OCI-LY3 (cell line): ENCODE measurements around the gene PARD3B.

Experiments
- H2AFZ ChIP-seq: fragments of 200-600, 300-600 bp; shearing (Covaris generic); 2 replicates; pipeline ENCODE4 v1.6.0; 2014; ENCODE audit warnings: antibody characterized with exemption, low read depth, low read length
- H3K27ac ChIP-seq: fragments of 200-600, 300-600 bp; sonication (generic); 2 replicates; pipeline ENCODE4 v1.5.1; 2014; ENCODE audit warnings: mild to moderate bottlenecking, low read length, moderate library complexity, mixed read lengths
- H3K27me3 ChIP-seq: fragments of 200-600, 300-600 bp; sonication (generic); 2 replicates; pipeline ENCODE4 v1.6.1; 2014; ENCODE audit warnings: low read depth, low read length, mixed read lengths
- H3K36me3 ChIP-seq: fragments of 200-600, 300-600 bp; sonication (generic); replicated peaks from 2 replicates; pipeline ENCODE3; 2014; ENCODE audit warnings: low read depth, low read length, mixed read lengths
- H3K4me1 ChIP-seq: fragments of 300-600, 200-600 bp; sonication (generic); 2 replicates; pipeline ENCODE4 v1.6.1; 2014; ENCODE audit warnings: low read length, mixed read lengths
- H3K4me2 ChIP-seq: fragments of 200-600, 300-600 bp; sonication (generic); 2 replicates; pipeline ENCODE4 v1.6.1; 2014; ENCODE audit warnings: low read length, mixed read lengths
- H3K4me3 ChIP-seq: fragments of 300-600, 200-600 bp; sonication (generic); 2 replicates; pipeline ENCODE4 v1.5.1; 2014; ENCODE audit warnings: antibody characterized with exemption, mild to moderate bottlenecking, low read length, moderate library complexity
- H3K79me2 ChIP-seq: fragments of 300-600, 200-600 bp; shearing (Covaris generic); 2 replicates; pipeline ENCODE4 v1.6.1; 2014; ENCODE audit warnings: mild to moderate bottlenecking, low read length, mixed read lengths
- H3K9ac ChIP-seq: fragments of 300-600, 200-600 bp; shearing (Covaris generic); 2 replicates; pipeline ENCODE4 v1.6.0; 2014; ENCODE audit warnings: mild to moderate bottlenecking, low read length, moderate library complexity
- H3K9me3 ChIP-seq: fragments of 200-600, 300-600 bp; shearing (Covaris generic); 2 replicates; pipeline ENCODE4 v1.6.1; 2014; ENCODE audit warnings: low read length, mixed read lengths; ENCODE audit not compliant: insufficient read depth
- H4K20me1 ChIP-seq: fragments of 200-600, 300-600 bp; sonication (generic); 2 replicates; pipeline ENCODE4 v1.6.1; 2016; ENCODE audit warnings: low read length, mixed read lengths; ENCODE audit not compliant: insufficient read depth
- CTCF ChIP-seq: fragments of 200-600, 300-600 bp; sonication (generic); IDR thresholded peaks from 2 replicates; pipeline ENCODE4 v1.5.1; 2014; ENCODE audit warnings: antibody characterized with exemption, low read length, low read depth
- EZH2phosphoT487 ChIP-seq: fragments of 200-600 bp; shearing (Covaris generic); IDR thresholded peaks from 2 replicates; pipeline ENCODE4 v1.6.1; 2018; ENCODE audit warnings: antibody characterized with exemption, mixed run types, low read depth

PARD3B gene

GRCh38 chr2:205283736-205284270 lies 738.5 kb downstream of the PARD3B start:
- Histone ChIP-seq H3K27ac (no peak overlapping the region), H2AFZ (no peak overlapping the region), H4K20me1 (no peaks in the 10 kb centered on the region), H3K4me2 (no peak overlapping the region), H3K9me3 (no peaks in the 10 kb centered on the region), H3K9ac (no peak overlapping the region), H3K36me3 (no peaks in the 10 kb centered on the region), H3K4me3 (no peak overlapping the region), H3K79me2 (no peaks in the 10 kb centered on the region), H3K27me3 (no peaks in the 10 kb centered on the region), H3K4me1 (no peaks in the 10 kb centered on the region)
- TF ChIP-seq EZH2phosphoT487 = no peak
- no peak for TF ChIP-seq CTCF

- no peak overlapping the region for H2AFZ ChIP-seq
- no peaks in the 10 kb centered on the region for H3K4me1 ChIP-seq
- no peaks in the 10 kb centered on the region for H3K36me3 ChIP-seq
- no peak overlapping the region for H3K27ac ChIP-seq
- H3K4me3 ChIP-seq = no peak overlapping the region
- H4K20me1 ChIP-seq = no peaks in the 10 kb centered on the region
- H3K9me3 ChIP-seq = no peaks in the 10 kb centered on the region
- TF ChIP-seq CTCF (no peak), EZH2phosphoT487 (no peak)
- no peak overlapping the region for H3K9ac ChIP-seq
- H3K4me2 ChIP-seq = no peak overlapping the region
- no peaks in the 10 kb centered on the region for H3K27me3 ChIP-seq
- H3K79me2 ChIP-seq = no peaks in the 10 kb centered on the region
Measured at GRCh38 chr2:205284334-205284733, 739.1 kb downstream of the PARD3B start.

- Histone ChIP-seq H4K20me1 (no peaks in the 10 kb centered on the region), H3K4me3 (no peak overlapping the region), H2AFZ (no peak overlapping the region), H3K79me2 (no peaks in the 10 kb centered on the region), H3K9ac (no peak overlapping the region), H3K36me3 (no peaks in the 10 kb centered on the region), H3K27ac (no peak overlapping the region), H3K9me3 (no peaks in the 10 kb centered on the region), H3K4me2 (no peak overlapping the region), H3K4me1 (0 out of 2 replicates have a peak, but pooled peaks cover under 1% of the 10 kb centered on the region), H3K27me3 (no peaks in the 10 kb centered on the region)
- no peak for TF ChIP-seq CTCF
- TF ChIP-seq EZH2phosphoT487 = no peak
Measured at GRCh38 chr2:205287316-205287715, 742.0 kb downstream of the PARD3B start.

- Histone ChIP-seq H3K36me3 (no peaks in the 10 kb centered on the region), H3K27ac (no peak overlapping the region), H2AFZ (no peak overlapping the region), H4K20me1 (no peaks in the 10 kb centered on the region), H3K9ac (no peak overlapping the region), H3K9me3 (no peaks in the 10 kb centered on the region), H3K27me3 (no peaks in the 10 kb centered on the region), H3K4me3 (no peak overlapping the region), H3K4me2 (no peak overlapping the region), H3K4me1 (peaks cover 14% of the 10 kb centered on the region), H3K79me2 (no peaks in the 10 kb centered on the region)
- TF ChIP-seq EZH2phosphoT487 (no peak), CTCF (no peak)
Measured at GRCh38 chr2:205288686-205289085, 743.4 kb downstream of the PARD3B start.
